HEK293 (cell line): ENCODE data around the gene LIX1L.

Source experiments
- FEZF1 ChIP-seq: fragments of 450-650 bp; formaldehyde crosslinking; IDR thresholded peaks from 2 replicates; pipeline ENCODE4 v1.5.1; 2016; ENCODE audit warnings: missing biosample characterization, missing genetic modification characterization
- KLF9 ChIP-seq: fragments of 450-650 bp; formaldehyde crosslinking; IDR thresholded peaks from 2 replicates; pipeline ENCODE4 v1.5.1; 2016; ENCODE audit warnings: missing biosample characterization, missing genetic modification characterization, low read depth
- SALL2 ChIP-seq: fragments of 450-650 bp; formaldehyde crosslinking; IDR thresholded peaks from 2 replicates; pipeline ENCODE4 v1.5.0; 2017; ENCODE audit warnings: missing biosample characterization, mild to moderate bottlenecking, missing genetic modification characterization, borderline replicate concordance
- ZBTB48 ChIP-seq: fragments of 450-650 bp; formaldehyde crosslinking; IDR thresholded peaks from 2 replicates; pipeline ENCODE4 v1.5.1; 2016; ENCODE audit warnings: missing biosample characterization, missing genetic modification characterization
- ZNF155 ChIP-seq: fragments of 450-650 bp; formaldehyde crosslinking; IDR thresholded peaks from 2 replicates; pipeline ENCODE4 v1.5.1; 2016; ENCODE audit warnings: missing biosample characterization, missing genetic modification characterization
- ZNF19 ChIP-seq: fragments of 450-650 bp; formaldehyde crosslinking; IDR thresholded peaks from 2 replicates; pipeline ENCODE4; 2016; ENCODE audit warnings: missing biosample characterization, missing genetic modification characterization, low read depth
- ZNF366 ChIP-seq: fragments of 450-650 bp; formaldehyde crosslinking; conservative IDR thresholded peaks from 2 replicates; pipeline ENCODE4 v1.5.1; 2016; ENCODE audit warnings: missing biosample characterization, missing genetic modification characterization
- ZNF423 ChIP-seq: fragments of 450-650 bp; formaldehyde crosslinking; IDR thresholded peaks from 2 replicates; pipeline ENCODE4 v1.5.1; 2016; ENCODE audit warnings: missing biosample characterization, missing genetic modification characterization
- ZNF571 ChIP-seq: fragments of 450-650 bp; formaldehyde crosslinking; IDR thresholded peaks from 2 replicates; pipeline ENCODE4 v1.5.0; 2017; ENCODE audit warnings: missing biosample characterization, missing genetic modification characterization
- ZNF658 ChIP-seq: fragments of 450-650 bp; formaldehyde crosslinking; IDR thresholded peaks from 2 replicates; pipeline ENCODE4; 2016; ENCODE audit warnings: missing biosample characterization, missing genetic modification characterization
- ZNF660 ChIP-seq: fragments of 450-650 bp; IDR thresholded peaks from 2 replicates; pipeline ENCODE4 v1.5.1; 2018; ENCODE audit warnings: missing biosample characterization, mild to moderate bottlenecking, missing genetic modification characterization
- ZNF664 ChIP-seq: fragments of 450-650 bp; formaldehyde crosslinking; IDR thresholded peaks from 2 replicates; pipeline ENCODE4 v1.5.1; 2016; ENCODE audit warnings: missing biosample characterization, missing genetic modification characterization
- ZXDB ChIP-seq: fragments of 450-650 bp; formaldehyde crosslinking; IDR thresholded peaks from 2 replicates; pipeline ENCODE4 v1.5.1; 2016; ENCODE audit warnings: missing biosample characterization, missing genetic modification characterization
- TF ChIP-seq, protein P1 (sequence below): fragments of 450-650 bp; formaldehyde crosslinking; IDR thresholded peaks from 2 replicates; pipeline ENCODE4 v1.5.1; 2017; ENCODE audit warnings: missing biosample characterization, missing genetic modification characterization
- TF ChIP-seq, protein P2 (sequence below): fragments of 450-650 bp; formaldehyde crosslinking; IDR thresholded peaks from 2 replicates; pipeline ENCODE4 v1.5.1; 2016; ENCODE audit warnings: missing biosample characterization, missing genetic modification characterization
- TF ChIP-seq, protein P3 (sequence below): IDR thresholded peaks from 2 replicates; pipeline ENCODE4 v1.6.1; 2011; ENCODE audit warnings: mild to moderate bottlenecking, low read depth, low read length, borderline replicate concordance
- TF ChIP-seq, protein P4 (sequence below): fragments of 450-650 bp; formaldehyde crosslinking; IDR thresholded peaks from 2 replicates; pipeline ENCODE4; 2016; ENCODE audit warnings: missing biosample characterization, missing genetic modification characterization
- TF ChIP-seq, protein P5 (sequence below): fragments of 450-650 bp; formaldehyde crosslinking; IDR thresholded peaks from 2 replicates; pipeline ENCODE4 v1.5.1; 2016; ENCODE audit warnings: missing biosample characterization, missing genetic modification characterization
- TF ChIP-seq, protein P6 (sequence below): fragments of 450-650 bp; formaldehyde crosslinking; IDR thresholded peaks from 2 replicates; pipeline ENCODE4 v1.5.1; 2016; ENCODE audit warnings: missing biosample characterization, missing genetic modification characterization
- TF ChIP-seq, protein P7 (sequence below): fragments of 450-650 bp; formaldehyde crosslinking; IDR thresholded peaks from 2 replicates; pipeline ENCODE4 v1.5.1; 2017; ENCODE audit warnings: missing biosample characterization, mild to moderate bottlenecking, missing genetic modification characterization, moderate library complexity
- TF ChIP-seq, protein P8 (sequence below): fragments of 450-650 bp; formaldehyde crosslinking; IDR thresholded peaks from 2 replicates; pipeline ENCODE4 v1.5.1; 2016; ENCODE audit warnings: missing biosample characterization, missing genetic modification characterization, borderline replicate concordance
- TF ChIP-seq, protein P9 (sequence below): fragments of 450-650 bp; formaldehyde crosslinking; optimal IDR thresholded peaks from 2 replicates; pipeline ENCODE3; 2016; ENCODE audit warnings: missing biosample characterization, mild to moderate bottlenecking, missing genetic modification characterization

LIX1L gene

DNA sequence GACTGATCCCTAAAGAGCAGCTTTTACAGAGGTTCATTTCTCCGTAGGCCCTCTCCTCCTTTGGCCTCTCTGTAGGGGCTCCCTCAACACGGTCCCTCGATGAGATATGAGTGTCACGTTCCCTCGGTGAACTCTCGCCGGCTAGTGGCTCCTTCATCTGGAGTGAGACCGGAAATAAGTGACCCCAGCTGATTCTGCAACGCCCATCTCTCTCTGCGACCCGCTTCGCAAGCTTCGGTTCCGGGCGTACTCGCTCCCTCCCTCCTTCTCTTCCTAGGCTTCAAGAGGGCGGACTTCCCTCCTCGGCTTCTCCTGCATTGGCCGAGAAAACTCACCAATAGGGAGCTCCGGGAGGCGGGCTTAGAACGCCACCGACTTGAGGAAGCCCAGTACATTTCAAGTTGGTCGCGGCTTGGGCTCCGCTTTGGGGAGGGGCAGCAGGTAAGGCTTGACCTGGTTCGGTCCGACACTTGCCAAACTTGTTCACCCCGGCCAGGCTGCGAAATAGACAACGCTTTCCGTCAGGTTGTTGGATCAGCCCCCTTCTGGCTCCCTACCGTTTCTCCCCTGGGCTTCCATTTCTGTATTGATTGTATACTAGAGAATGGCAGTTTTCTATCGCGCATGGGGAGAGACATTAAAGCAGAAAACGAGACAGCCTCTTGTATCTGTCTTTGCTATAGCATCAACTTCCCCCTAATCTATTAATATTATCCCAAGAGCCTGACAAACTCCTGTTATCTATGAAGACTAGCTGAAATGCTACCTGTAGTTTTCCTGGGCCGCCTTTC lies 6.7 kb upstream of the LIX1L start, which contains the start of the genes ANKRD34A and POLR3GL (continued):
- TF ChIP-seq ZNF19 (tag by site-specific recombination) (no peak), ZNF366 (peak; percentile 98), ZNF155 (tag by site-specific recombination) (no peak), ZXDB (tag by site-specific recombination) (peak; percentile 22; the same call in 1 of the 2 replicates), ZNF423 (no peak), ZNF571 (no peak), FEZF1 (tag by site-specific recombination) (peak; percentile 25; the same call in 1 of the 2 replicates), ZNF664 (tag by site-specific recombination) (peak; percentile 95), SALL2 (tag by site-specific recombination) (no peak), ZNF660 (tag by site-specific recombination) (0 out of 2 replicates have a peak, but pooled peaks have one; percentile 38), ZNF658 (tag by site-specific recombination) (no peak), ZBTB48 (tag by site-specific recombination) (peak; percentile 98), KLF9 (peak; percentile 53)
- TF ChIP-seq, protein P1, sequence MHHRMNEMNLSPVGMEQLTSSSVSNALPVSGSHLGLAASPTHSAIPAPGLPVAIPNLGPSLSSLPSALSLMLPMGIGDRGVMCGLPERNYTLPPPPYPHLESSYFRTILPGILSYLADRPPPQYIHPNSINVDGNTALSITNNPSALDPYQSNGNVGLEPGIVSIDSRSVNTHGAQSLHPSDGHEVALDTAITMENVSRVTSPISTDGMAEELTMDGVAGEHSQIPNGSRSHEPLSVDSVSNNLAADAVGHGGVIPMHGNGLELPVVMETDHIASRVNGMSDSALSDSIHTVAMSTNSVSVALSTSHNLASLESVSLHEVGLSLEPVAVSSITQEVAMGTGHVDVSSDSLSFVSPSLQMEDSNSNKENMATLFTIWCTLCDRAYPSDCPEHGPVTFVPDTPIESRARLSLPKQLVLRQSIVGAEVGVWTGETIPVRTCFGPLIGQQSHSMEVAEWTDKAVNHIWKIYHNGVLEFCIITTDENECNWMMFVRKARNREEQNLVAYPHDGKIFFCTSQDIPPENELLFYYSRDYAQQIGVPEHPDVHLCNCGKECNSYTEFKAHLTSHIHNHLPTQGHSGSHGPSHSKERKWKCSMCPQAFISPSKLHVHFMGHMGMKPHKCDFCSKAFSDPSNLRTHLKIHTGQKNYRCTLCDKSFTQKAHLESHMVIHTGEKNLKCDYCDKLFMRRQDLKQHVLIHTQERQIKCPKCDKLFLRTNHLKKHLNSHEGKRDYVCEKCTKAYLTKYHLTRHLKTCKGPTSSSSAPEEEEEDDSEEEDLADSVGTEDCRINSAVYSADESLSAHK (tag by site-specific recombination), result peak; percentile 75
- TF ChIP-seq, protein P2, sequence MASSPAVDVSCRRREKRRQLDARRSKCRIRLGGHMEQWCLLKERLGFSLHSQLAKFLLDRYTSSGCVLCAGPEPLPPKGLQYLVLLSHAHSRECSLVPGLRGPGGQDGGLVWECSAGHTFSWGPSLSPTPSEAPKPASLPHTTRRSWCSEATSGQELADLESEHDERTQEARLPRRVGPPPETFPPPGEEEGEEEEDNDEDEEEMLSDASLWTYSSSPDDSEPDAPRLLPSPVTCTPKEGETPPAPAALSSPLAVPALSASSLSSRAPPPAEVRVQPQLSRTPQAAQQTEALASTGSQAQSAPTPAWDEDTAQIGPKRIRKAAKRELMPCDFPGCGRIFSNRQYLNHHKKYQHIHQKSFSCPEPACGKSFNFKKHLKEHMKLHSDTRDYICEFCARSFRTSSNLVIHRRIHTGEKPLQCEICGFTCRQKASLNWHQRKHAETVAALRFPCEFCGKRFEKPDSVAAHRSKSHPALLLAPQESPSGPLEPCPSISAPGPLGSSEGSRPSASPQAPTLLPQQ (tag by site-specific recombination), result peak; percentile 44; the same call in 1 of the 2 replicates
- TF ChIP-seq, protein P3, sequence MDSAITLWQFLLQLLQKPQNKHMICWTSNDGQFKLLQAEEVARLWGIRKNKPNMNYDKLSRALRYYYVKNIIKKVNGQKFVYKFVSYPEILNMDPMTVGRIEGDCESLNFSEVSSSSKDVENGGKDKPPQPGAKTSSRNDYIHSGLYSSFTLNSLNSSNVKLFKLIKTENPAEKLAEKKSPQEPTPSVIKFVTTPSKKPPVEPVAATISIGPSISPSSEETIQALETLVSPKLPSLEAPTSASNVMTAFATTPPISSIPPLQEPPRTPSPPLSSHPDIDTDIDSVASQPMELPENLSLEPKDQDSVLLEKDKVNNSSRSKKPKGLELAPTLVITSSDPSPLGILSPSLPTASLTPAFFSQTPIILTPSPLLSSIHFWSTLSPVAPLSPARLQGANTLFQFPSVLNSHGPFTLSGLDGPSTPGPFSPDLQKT, result no peak
- TF ChIP-seq, protein P4, sequence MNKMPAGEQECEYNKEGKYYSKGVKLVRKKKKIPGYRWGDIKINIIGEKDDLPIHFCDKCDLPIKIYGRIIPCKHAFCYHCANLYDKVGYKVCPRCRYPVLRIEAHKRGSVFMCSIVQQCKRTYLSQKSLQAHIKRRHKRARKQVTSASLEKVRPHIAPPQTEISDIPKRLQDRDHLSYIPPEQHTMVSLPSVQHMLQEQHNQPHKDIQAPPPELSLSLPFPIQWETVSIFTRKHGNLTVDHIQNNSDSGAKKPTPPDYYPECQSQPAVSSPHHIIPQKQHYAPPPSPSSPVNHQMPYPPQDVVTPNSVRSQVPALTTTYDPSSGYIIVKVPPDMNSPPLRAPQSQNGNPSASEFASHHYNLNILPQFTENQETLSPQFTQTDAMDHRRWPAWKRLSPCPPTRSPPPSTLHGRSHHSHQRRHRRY (tag by site-specific recombination), result no peak
- TF ChIP-seq, protein P5, sequence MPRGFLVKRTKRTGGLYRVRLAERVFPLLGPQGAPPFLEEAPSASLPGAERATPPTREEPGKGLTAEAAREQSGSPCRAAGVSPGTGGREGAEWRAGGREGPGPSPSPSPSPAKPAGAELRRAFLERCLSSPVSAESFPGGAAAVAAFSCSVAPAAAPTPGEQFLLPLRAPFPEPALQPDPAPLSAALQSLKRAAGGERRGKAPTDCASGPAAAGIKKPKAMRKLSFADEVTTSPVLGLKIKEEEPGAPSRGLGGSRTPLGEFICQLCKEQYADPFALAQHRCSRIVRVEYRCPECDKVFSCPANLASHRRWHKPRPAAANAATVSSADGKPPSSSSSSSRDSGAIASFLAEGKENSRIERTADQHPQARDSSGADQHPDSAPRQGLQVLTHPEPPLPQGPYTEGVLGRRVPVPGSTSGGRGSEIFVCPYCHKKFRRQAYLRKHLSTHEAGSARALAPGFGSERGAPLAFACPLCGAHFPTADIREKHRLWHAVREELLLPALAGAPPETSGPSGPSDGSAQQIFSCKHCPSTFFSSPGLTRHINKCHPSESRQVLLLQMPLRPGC, result no peak
- TF ChIP-seq, protein P6, sequence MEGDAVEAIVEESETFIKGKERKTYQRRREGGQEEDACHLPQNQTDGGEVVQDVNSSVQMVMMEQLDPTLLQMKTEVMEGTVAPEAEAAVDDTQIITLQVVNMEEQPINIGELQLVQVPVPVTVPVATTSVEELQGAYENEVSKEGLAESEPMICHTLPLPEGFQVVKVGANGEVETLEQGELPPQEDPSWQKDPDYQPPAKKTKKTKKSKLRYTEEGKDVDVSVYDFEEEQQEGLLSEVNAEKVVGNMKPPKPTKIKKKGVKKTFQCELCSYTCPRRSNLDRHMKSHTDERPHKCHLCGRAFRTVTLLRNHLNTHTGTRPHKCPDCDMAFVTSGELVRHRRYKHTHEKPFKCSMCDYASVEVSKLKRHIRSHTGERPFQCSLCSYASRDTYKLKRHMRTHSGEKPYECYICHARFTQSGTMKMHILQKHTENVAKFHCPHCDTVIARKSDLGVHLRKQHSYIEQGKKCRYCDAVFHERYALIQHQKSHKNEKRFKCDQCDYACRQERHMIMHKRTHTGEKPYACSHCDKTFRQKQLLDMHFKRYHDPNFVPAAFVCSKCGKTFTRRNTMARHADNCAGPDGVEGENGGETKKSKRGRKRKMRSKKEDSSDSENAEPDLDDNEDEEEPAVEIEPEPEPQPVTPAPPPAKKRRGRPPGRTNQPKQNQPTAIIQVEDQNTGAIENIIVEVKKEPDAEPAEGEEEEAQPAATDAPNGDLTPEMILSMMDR (tag by site-specific recombination), result no peak
- TF ChIP-seq, protein P7, sequence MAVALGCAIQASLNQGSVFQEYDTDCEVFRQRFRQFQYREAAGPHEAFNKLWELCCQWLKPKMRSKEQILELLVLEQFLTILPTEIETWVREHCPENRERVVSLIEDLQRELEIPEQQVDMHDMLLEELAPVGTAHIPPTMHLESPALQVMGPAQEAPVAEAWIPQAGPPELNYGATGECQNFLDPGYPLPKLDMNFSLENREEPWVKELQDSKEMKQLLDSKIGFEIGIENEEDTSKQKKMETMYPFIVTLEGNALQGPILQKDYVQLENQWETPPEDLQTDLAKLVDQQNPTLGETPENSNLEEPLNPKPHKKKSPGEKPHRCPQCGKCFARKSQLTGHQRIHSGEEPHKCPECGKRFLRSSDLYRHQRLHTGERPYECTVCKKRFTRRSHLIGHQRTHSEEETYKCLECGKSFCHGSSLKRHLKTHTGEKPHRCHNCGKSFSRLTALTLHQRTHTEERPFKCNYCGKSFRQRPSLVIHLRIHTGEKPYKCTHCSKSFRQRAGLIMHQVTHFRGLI, result peak; percentile 99
- TF ChIP-seq, protein P8, sequence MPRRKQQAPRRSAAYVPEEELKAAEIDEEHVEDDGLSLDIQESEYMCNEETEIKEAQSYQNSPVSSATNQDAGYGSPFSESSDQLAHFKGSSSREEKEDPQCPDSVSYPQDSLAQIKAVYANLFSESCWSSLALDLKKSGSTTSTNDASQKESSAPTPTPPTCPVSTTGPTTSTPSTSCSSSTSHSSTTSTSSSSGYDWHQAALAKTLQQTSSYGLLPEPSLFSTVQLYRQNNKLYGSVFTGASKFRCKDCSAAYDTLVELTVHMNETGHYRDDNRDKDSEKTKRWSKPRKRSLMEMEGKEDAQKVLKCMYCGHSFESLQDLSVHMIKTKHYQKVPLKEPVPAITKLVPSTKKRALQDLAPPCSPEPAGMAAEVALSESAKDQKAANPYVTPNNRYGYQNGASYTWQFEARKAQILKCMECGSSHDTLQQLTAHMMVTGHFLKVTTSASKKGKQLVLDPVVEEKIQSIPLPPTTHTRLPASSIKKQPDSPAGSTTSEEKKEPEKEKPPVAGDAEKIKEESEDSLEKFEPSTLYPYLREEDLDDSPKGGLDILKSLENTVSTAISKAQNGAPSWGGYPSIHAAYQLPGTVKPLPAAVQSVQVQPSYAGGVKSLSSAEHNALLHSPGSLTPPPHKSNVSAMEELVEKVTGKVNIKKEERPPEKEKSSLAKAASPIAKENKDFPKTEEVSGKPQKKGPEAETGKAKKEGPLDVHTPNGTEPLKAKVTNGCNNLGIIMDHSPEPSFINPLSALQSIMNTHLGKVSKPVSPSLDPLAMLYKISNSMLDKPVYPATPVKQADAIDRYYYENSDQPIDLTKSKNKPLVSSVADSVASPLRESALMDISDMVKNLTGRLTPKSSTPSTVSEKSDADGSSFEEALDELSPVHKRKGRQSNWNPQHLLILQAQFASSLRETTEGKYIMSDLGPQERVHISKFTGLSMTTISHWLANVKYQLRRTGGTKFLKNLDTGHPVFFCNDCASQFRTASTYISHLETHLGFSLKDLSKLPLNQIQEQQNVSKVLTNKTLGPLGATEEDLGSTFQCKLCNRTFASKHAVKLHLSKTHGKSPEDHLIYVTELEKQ (tag by site-specific recombination), result no peak
- TF ChIP-seq, protein P9, sequence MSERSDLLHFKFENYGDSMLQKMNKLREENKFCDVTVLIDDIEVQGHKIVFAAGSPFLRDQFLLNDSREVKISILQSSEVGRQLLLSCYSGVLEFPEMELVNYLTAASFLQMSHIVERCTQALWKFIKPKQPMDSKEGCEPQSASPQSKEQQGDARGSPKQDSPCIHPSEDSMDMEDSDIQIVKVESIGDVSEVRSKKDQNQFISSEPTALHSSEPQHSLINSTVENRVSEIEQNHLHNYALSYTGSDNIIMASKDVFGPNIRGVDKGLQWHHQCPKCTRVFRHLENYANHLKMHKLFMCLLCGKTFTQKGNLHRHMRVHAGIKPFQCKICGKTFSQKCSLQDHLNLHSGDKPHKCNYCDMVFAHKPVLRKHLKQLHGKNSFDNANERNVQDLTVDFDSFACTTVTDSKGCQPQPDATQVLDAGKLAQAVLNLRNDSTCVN (tag by site-specific recombination), result peak; percentile 24
